ENCODE results near the gene MARCHF4.
A peak's percentile ranks its signal among the peaks of the same experiment; 100 is the strongest.

MARCHF4 gene, protein sequence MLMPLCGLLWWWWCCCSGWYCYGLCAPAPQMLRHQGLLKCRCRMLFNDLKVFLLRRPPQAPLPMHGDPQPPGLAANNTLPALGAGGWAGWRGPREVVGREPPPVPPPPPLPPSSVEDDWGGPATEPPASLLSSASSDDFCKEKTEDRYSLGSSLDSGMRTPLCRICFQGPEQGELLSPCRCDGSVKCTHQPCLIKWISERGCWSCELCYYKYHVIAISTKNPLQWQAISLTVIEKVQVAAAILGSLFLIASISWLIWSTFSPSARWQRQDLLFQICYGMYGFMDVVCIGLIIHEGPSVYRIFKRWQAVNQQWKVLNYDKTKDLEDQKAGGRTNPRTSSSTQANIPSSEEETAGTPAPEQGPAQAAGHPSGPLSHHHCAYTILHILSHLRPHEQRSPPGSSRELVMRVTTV

GRCh38 chr2:216371721-216372702 lies at the start of gene MARCHF4:
Gene MARCHF4 (minus strand): TSS chr2:216372483. CDS start chr2:216370260, 2,223 bp downstream.
- DNase-seq (ENCODE audit: low read depth in 3 of 3, low spot score in 1 of 3) = peak in 2 of 3 donors; percentile 33 to 61

DNA sequence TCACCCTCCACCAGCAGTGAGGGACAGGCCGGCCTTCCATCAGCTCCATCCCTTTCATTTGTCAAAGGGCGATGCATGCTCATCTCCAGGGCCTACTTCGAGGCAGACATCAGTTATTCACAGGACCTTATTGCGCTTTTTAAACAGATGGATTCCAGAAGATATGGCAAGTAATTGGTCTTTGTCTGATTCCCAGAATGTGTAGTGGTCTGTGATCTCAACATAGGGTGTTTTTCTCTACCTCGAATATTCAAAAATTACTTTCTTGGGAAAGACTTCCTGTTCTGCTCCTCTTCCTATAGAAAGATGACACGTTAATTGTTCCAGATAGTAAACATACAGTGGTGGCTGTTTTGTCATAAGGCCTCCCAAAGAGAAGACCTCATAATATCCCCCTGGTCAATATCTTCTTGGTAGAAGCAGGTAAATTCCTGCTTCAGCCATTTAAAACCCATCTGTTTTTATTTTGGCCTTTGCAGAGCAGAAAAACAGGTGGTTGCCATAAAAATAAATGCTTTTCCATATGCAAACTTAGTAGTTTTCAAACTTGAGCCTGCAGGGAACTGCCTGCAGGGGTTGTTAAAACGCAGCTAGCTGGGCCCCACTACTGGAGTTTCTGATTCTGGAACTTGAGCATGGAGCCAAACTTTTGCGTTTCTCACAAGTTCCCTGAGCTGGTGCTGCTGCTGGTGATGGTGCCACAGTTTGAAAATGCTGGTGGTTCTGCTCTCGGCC lies 48.3 kb upstream of the MARCHF4 start:
- DNase-seq (ENCODE audit: low read depth in 3 of 3, low spot score in 1 of 3) = no peak

DNA sequence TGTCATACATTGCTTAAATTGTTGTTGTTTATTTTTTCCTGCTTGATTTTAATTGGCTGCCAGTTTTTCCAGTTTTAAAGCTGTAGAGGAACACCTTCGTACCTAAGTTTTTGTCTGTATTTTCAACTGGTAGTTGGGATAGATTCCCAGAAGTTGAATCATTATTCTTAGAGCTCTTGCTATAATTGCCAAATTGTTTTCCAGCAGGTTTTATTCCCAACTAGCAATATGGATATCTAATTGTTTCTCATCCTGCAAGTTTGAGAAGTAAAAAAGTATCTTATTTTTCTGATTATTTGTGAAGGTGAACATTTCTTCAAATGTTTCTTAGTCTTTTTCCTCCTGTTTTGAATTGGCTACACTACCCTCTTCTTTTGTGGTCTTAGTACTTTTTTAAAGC lies 46.7 kb upstream of the MARCHF4 start:
- no peak for DNase-seq (ENCODE audit: low read depth in 3 of 3, low spot score in 1 of 3)

DNA sequence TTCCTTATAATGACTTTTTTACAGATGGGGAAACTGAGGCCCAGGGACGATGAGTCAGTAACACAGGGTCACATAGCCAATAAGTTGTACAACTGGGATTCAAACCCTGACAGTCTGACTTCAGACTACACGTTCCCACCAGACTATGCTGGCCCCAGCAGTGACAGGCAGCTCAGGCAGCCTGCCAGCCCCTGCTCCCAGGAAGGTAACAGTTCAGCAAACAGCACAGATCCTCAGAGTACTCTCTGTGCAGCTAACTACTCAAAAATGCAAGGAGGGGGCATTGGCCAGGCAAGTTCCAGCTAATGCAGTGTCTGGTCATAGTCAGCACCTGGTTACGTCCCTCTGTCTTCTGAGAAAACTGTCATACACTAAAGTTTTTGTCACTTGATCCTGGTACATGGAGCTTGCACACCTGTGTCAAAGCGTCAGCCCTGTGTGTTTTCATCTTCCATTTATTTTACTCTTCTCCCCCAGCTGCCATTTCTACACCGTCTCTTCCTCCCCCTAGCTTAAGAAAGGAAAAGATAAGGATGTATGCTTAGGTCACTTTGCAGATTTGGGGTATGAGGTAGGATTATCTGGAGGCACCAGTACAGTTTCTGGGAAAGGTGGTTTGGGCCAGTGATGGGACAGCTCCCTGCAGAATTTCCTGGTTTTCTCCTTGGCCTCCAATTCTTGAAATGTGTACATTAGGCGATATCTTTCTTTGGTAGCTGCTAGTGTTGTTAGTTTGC lies 44.5 kb upstream of the MARCHF4 start:
- DNase-seq (ENCODE audit: low read depth in 3 of 3, low spot score in 1 of 3) = no peak

- DNase-seq (ENCODE audit: low read depth in 3 of 3, low spot score in 1 of 3) = no peak
Measured at GRCh38 chr2:216415541-216415940, 43.3 kb upstream of the MARCHF4 start.

- DNase-seq (ENCODE audit: low read depth in 3 of 3, low spot score in 1 of 3) = no peak
Measured at GRCh38 chr2:216414772-216415319, 42.6 kb upstream of the MARCHF4 start.

DNA sequence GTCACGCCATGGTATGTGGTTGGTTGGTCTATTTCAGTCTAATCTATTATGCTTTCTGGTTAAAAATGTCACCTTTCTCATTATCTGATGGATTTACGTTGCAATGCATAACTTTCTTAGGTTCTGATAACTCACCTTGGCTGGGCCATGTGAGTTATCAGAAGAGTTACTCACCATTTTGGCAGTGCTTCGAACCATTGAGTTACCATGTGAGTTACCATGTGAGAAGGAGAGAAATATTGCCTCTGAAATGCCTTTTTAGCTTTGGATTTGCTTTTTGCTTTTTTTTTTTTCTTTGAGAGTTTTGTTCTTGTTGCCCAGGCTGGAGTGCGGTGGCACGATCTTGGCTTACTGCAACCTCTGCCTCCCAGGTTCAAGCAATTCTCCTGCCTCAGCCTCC lies 41.6 kb upstream of the MARCHF4 start:
- no peak for DNase-seq (ENCODE audit: low read depth in 3 of 3, low spot score in 1 of 3)

- peak; percentile 92 to 97 (median 93) for DNase-seq (ENCODE audit: low read depth in 3 of 3, low spot score in 1 of 3)
Measured at GRCh38 chr2:216412022-216412999, 40.0 kb upstream of the MARCHF4 start, which contains the start of gene SMARCAL1. Gene SMARCAL1 (plus strand): TSS chr2:216412484. CDS start chr2:216414705, 2,221 bp downstream.

- no peak for DNase-seq (ENCODE audit: low read depth in 3 of 3, low spot score in 1 of 3)
Measured at GRCh38 chr2:216410550-216410949, 38.3 kb upstream of the MARCHF4 start.

DNA sequence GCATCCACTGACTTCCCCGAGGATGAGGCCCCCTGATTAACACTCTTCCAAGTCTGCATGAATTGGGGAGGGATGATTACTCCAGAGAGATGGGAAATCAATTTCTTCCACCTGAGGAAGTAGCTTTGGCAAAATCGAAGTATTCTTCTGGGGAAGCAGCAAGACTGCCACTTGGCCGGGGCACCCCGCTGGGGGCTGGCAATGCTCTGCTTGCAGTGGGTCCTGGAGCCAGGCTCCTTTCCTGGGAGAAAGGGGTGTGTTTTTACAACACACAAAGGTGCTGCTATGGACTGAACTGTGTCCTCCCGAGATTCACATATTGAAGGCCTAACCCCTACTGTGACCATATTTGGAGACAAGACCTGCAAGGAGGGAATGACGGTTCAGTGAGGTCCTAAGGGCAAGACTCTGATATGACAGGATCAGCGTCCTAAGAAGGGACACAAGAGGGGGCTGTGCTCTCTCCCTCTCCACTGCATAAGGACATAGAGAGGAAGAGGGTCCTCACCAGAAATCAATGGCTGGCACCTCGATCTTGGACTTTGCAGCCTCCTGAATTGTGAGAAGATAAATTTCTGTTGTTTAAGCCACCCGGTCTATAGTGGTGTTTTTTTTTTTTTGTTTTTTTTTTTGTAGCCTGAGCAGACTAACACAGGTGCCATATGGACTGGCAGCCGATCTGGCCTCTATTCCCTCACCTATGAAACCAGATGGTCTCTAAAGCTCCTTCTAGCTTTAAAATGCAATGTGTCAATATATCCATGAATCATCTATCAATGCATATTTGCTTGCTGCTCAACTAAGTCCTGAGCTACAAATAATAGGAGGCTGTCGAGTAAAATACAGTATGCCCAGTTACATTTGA lies 36.4 kb upstream of the MARCHF4 start:
- DNase-seq (ENCODE audit: low read depth in 3 of 3, low spot score in 1 of 3) = no peak

- DNase-seq (ENCODE audit: low read depth in 3 of 3, low spot score in 1 of 3) = no peak
Measured at GRCh38 chr2:216406826-216407225, 34.5 kb upstream of the MARCHF4 start.

DNA sequence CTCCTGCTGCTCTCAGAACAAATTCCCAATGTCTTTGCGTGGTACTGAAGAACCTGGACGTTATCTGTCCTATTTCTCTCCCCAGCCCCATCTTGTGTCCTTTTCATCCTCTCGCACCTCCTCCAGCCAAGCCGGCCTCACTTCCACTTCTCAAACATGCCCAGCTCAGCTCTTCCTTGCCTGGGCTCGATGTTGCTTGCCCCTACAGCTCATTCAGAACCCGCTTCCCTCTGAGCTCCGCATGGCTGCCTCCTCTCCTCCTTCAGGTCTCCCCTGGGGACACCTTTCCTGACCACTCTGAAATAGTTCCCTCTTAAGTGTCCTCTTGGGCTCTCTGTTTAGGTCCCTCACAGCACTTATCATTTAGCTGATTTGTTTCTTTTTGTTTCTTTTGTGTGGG lies 33.3 kb upstream of the MARCHF4 start:
- no peak for DNase-seq (ENCODE audit: low read depth in 3 of 3, low spot score in 1 of 3)

DNA sequence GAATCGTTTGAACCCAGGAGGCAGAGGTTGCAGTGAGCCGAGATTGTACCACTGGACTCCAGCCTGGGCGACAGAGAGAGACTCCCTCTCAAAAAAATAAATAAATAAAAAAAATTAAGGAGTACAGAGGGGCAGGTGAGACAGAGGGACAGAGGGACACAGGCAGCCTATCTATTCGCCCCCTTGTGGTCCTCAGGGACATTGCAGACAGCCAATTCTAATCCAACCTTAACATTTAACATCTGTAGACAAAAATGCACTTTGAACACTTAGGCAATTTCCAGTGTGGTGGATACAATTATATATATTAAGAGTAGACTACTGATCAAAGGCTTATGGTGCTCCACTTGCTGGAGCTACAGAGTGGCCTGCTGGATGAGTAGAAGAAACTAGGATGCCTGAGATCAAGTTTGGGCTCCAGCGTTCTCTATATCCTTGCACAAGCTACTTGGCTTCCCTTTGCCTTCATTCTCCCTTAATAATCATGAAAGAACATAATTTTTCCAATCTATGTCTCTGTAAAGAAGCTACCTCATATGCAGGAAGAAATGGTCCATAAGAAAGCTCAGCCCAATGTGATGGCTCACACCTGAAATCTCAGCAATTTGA lies 31.8 kb upstream of the MARCHF4 start:
- DNase-seq (ENCODE audit: low read depth in 3 of 3, low spot score in 1 of 3) = peak in 2 of 3 donors; percentile 5 to 31

DNA sequence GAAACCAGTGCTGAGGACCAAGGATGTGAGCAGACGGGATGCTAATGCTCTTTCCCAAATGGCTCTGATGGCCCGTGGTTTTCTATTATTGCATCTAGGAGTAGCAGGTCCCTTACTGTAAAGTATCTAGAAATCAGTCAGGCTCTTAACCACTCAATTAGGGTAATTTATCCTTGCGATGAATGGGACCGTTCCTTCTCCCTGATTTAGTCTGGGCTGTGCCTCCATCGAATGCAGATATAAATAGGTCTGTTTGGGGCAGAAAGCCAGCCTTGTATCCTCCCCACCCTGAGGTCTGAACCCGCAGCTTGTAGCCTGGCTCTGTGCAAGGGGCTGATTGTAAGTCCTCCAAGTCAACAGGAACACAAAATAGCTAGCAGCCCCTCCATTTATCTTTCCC lies 30.5 kb upstream of the MARCHF4 start:
- no peak for DNase-seq (ENCODE audit: low read depth in 3 of 3, low spot score in 1 of 3)

DNA sequence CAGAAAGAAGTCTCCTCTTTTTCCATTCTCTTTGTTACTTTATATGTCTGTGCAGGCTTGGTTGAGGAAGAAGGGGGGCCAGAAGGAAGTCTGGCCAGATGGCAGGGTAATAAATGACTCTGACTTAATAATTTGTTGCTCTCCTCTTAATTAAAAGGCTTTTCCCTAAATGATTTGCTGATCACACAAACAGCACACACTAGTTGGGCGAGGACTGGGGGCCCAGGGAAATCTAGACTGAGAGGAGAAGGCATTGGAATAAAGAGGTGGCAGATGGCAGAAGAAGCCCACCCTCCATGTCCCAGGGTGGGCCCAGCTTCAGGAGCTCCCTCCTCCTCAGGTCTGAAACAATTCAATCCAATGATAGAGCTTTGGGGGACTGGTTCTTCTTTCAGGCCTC lies 27.3 kb upstream of the MARCHF4 start:
- no peak for DNase-seq (ENCODE audit: low read depth in 3 of 3, low spot score in 1 of 3)

- no peak for DNase-seq (ENCODE audit: low read depth in 3 of 3, low spot score in 1 of 3)
Measured at GRCh38 chr2:216394881-216395280, 22.6 kb upstream of the MARCHF4 start.

All from stimulated activated CD4-positive, alpha-beta T cell treated with anti-CD3 and anti-CD28 coated beads, TNF-alpha, amount 100 ng/mL, for 1 hour (primary cell).